Activated CD8-positive, alpha-beta T cell treated with anti-CD3 and anti-CD28 coated beads for 36 hours (primary cell): ENCODE measurements around the gene PLA2G2F. TPM values are rescaled to one million over a fixed set of nuclear protein-coding genes. Genes with fewer than 3 reads are reported as not detected.

Experiments used
- ATAC-seq: fragments of 200-7000 bp; cut with Tn5 transposase; one replicate; pipeline ENCODE4 v1.10.0; 2021; ENCODE audit warnings: mild to moderate bottlenecking, moderate library complexity
- CTCF ChIA-PET: fragments of 350-600 bp; sonication (Branson Sonifier 250); formaldehyde crosslinking; loops from one replicate; lab custom pipeline; 2021; ENCODE audit warnings: antibody characterized with exemption; lab: Charles Lee
- POLR2A ChIA-PET: fragments of 350-600 bp; sonication (Branson Sonifier 250); formaldehyde crosslinking; loops from one replicate; lab custom pipeline; 2021; ENCODE audit warnings: antibody characterized with exemption; lab: Charles Lee
- DNase-seq: peaks from one replicate; pipeline ENCODE4 v3.0.0-alpha.2; 2020
- H3K27ac Mint-ChIP-seq: one replicate; pipeline ENCODE4 v1.8.0; 2021; ENCODE audit warnings: mild to moderate bottlenecking, mixed read lengths
- H3K27me3 Mint-ChIP-seq: one replicate; pipeline ENCODE4 v1.8.0; 2021; ENCODE audit warnings: mixed read lengths
- H3K36me3 Mint-ChIP-seq: one replicate; pipeline ENCODE4 v1.8.0; 2021; ENCODE audit warnings: low read depth, mixed read lengths
- H3K4me1 Mint-ChIP-seq: one replicate; pipeline ENCODE4 v1.8.0; 2021; ENCODE audit warnings: low read depth, mixed read lengths
- H3K4me3 Mint-ChIP-seq: one replicate; pipeline ENCODE4 v1.8.0; 2021; ENCODE audit warnings: mild to moderate bottlenecking, moderate library complexity, mixed read lengths
- H3K9me3 Mint-ChIP-seq: one replicate; pipeline ENCODE4 v1.8.0; 2021; ENCODE audit warnings: mixed read lengths
- CTCF ChIP-seq: fragments of 200-600 bp; IDR thresholded peaks from one replicate; pipeline ENCODE4 v1.8.0; 2022; ENCODE audit warnings: antibody characterized with exemption, mild to moderate bottlenecking
- intact Hi-C: fragments of 100-400 bp; cut with micrococcal nuclease; formaldehyde crosslinking; loops from one replicate; pipeline ENCODE4 v1.10.0; 2022
- total RNA-seq, 2 experiments: library from RNA; stranded (reverse); gene quantifications; one replicate each; pipeline ENCODE4 v1.2.3, GENCODE V29; 2021

Gene PLA2G2F
- total RNA-seq, 2 experiments from 2014 or later, result not detected

- peak within 1 kb of the TSS; percentile 75 for H3K4me3 Mint-ChIP-seq
- H3K36me3 Mint-ChIP-seq, result peaks cover 2% of the 10 kb centered on the region
- no peak for TF ChIP-seq CTCF
- DNase-seq, result peak; percentile 93
- H3K4me1 Mint-ChIP-seq, result peaks cover 39% of the 10 kb centered on the region
- peak; percentile 63 for ATAC-seq
- H3K9me3 Mint-ChIP-seq, result no peaks in the 10 kb centered on the region
- peak within 1 kb of the TSS; percentile 90 for H3K27ac Mint-ChIP-seq
- peaks cover 18% of the 10 kb centered on the region for H3K27me3 Mint-ChIP-seq
- intact Hi-C loops, result no loop called here
- CTCF ChIA-PET, result interaction anchor here (1.9 kb wide), 1 partner anchor 308 kb away, joined by 7 read pairs; no protein-coding TSS in a partner anchor
- POLR2A ChIA-PET, result interaction anchor here (1.7 kb wide), 1 partner anchor 12 kb away, joined by 4 read pairs; no protein-coding TSS in a partner anchor
Measured at GRCh38 chr1:20185834-20186782, 47.0 kb downstream of the PLA2G2F start, which contains the start of the genes PLA2G2C and UBXN10. PLA2G2C (minus strand) TSS chr1:20186518; CDS start chr1:20177363, 9,155 bp downstream. UBXN10 (plus strand) TSS chr1:20186096; CDS start chr1:20190562, 4,466 bp downstream.

- Mint-ChIP-seq H3K4me3 (peak overlapping the region; percentile 75), H3K36me3 (peaks cover 2% of the 10 kb centered on the region), H3K27ac (peak overlapping the region; percentile 59), H3K4me1 (peaks cover 39% of the 10 kb centered on the region), H3K27me3 (peaks cover 20% of the 10 kb centered on the region), H3K9me3 (no peaks in the 10 kb centered on the region)
- TF ChIP-seq CTCF, result no peak
- ChIA-PET CTCF (interaction anchor here (1.1 to 1.9 kb wide), 7 partner anchors 9 to 307 kb away, joined by 3 to 9 read pairs (median 5); no protein-coding TSS in a partner anchor), POLR2A (interaction anchor here (1.2 to 1.7 kb wide), 3 partner anchors 8 to 41 kb away, joined by 3 to 4 read pairs (median 3); no protein-coding TSS in a partner anchor)
- intact Hi-C loops, result no loop called here
- DNase-seq (peak; percentile 72), ATAC-seq (peak; percentile 50)
Measured at GRCh38 chr1:20187103-20187812, 48.1 kb downstream of the PLA2G2F start.

GRCh38 chr1:20187813-20188454 lies 48.8 kb downstream of the PLA2G2F start:
- H3K4me1 Mint-ChIP-seq, result peaks cover 39% of the 10 kb centered on the region
- TF ChIP-seq CTCF, result no peak
- H3K9me3 Mint-ChIP-seq, result no peaks in the 10 kb centered on the region
- ATAC-seq (no peak), DNase-seq (peak; percentile 18)
- peaks cover 25% of the 10 kb centered on the region for H3K27me3 Mint-ChIP-seq
- peak overlapping the region; percentile 59 for H3K27ac Mint-ChIP-seq
- CTCF ChIA-PET, result interaction anchor here (0.8 to 1.9 kb wide), 8 partner anchors 9 to 306 kb away, joined by 3 to 9 read pairs (median 4); no protein-coding TSS in a partner anchor
- POLR2A ChIA-PET, result interaction anchor here (1.2 to 1.7 kb wide), 3 partner anchors 9 to 40 kb away, joined by 3 to 4 read pairs (median 3); no protein-coding TSS in a partner anchor
- intact Hi-C loops, result no loop called here
- peaks cover 2% of the 10 kb centered on the region for H3K36me3 Mint-ChIP-seq
- no peak overlapping the region for H3K4me3 Mint-ChIP-seq

- Mint-ChIP-seq H3K36me3 (peaks cover 2% of the 10 kb centered on the region), H3K4me1 (peaks cover 39% of the 10 kb centered on the region)
- no peak for ATAC-seq
Measured at GRCh38 chr1:20188455-20188817, 49.3 kb downstream of the PLA2G2F start.

More at GRCh38 chr1:20188455-20188817, 49.3 kb downstream of the PLA2G2F start:
- Mint-ChIP-seq H3K27ac (no peak overlapping the region), H3K27me3 (peaks cover 27% of the 10 kb centered on the region), H3K9me3 (no peaks in the 10 kb centered on the region), H3K4me3 (no peak overlapping the region)
- POLR2A ChIA-PET, result interaction anchor here (1.2 to 1.7 kb wide), 3 partner anchors 10 to 40 kb away, joined by 3 to 4 read pairs (median 3); no protein-coding TSS in a partner anchor
- DNase-seq, result no peak
- CTCF ChIA-PET, result interaction anchor here (0.8 to 1.9 kb wide), 8 partner anchors 9 to 306 kb away, joined by 3 to 9 read pairs (median 4); no protein-coding TSS in a partner anchor
- TF ChIP-seq CTCF, result no peak
- intact Hi-C loops, result no loop called here
